GM19372 (cell line): ENCODE results near the gene TRIM33.
"Not testable (repeated sequence)": the region's sequence is repeated elsewhere in the genome, so short reads cannot be mapped to it uniquely, and the experiment has no call there.

Experiments used
- ATAC-seq: cut with Tn5 transposase; IDR thresholded peaks from one replicate; pipeline ENCODE4 v1.9.1; 2021; ENCODE audit warnings: mild to moderate bottlenecking, low read depth, moderate library complexity; ENCODE audit not compliant: unreplicated experiment

TRIM33 gene

DNA sequence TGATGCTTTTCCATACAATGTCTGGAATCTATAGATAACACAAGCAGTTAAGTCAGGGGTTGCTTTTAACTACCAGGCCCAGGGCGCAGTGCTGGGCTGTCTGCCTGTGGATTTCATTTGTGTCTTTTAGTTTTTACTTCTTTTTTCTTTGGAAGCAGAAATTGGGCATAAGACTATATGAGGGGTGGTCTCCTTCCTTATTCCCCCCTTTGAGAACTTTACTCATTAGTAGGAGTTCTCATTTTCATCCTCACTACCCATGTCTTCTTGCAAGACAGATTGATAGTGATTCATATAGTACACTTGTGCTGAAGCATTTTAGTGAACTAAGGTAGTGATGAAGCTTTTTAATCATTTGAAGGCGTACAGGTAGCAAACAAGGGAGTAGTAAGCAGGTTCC lies 147.8 kb downstream of the TRIM33 start:
- ATAC-seq = not testable (repeated sequence)

- no peak for ATAC-seq
Measured at GRCh38 chr1:114359791-114360190, 151.2 kb downstream of the TRIM33 start.

GRCh38 chr1:114355240-114355639 lies 155.8 kb downstream of the TRIM33 start:
- no peak for ATAC-seq

GRCh38 chr1:114353262-114353661 lies 157.7 kb downstream of the TRIM33 start:
- ATAC-seq = no peak

GRCh38 chr1:114352797-114353196 lies 158.2 kb downstream of the TRIM33 start:
- ATAC-seq = no peak

DNA sequence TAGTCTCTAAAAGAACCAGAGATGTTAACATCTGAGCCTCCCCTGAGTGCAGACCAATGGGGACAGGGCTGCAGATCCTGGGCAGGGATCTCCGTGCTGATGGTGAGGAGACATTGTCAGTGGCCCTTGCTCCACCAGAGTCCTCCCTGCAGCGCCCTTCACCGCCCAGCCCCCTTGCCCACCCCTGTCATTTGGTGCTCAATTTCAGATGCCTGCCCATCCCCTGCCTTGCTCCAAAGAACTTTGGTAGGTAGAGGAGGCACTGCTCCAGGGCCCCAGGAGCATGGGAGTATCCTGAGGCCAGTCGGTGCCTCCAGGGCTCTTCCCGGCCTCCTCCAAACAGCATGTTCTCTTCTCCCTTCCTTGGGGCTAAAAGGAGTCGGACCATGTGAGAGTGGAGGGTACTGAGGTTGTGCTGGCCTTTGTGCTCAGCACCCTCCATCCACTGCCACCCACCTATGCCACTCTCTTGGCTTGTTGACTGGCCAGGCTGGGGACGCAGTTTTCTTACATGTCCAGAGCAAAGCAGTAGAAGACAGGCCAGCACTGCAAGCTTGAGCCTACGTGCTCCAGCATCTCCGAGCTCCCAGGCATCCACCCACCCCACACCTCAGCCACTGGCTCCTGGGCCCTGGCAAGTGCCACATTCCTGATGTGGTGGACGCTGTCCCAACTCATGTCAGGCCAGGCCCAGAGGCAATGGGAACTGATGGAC lies 160.1 kb downstream of the TRIM33 start:
- no peak for ATAC-seq

- ATAC-seq = no peak
Measured at GRCh38 chr1:114349891-114350605, 161.0 kb downstream of the TRIM33 start.

GRCh38 chr1:114347431-114348209 lies 163.4 kb downstream of the TRIM33 start:
- ATAC-seq = no peak

DNA sequence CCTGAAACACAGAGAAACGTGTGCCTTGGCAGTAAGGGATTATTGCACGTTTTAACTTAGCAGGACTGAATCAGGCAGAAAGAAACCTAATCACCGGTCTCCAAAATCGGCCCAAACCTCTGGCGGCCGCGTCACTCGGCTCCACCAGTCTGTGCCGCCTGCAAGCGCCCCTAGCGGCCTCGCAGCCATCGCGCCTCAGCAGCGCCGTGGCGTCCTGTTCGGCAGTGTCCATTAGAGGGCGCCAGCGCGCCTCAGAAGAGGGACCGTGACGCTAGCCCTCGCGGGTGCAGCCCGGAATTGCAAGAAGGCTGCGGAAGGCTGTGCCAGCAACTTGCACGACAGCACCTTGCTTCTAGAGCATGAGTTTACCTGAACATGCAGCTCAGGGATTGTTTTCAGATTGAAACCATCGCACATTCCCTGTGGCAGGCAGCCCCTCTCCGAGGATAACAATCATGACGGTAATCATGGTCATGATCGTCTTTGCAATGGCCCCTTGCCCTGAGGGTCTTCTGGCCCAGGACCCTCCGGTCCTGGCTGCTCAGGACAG lies 164.4 kb downstream of the TRIM33 start:
- ATAC-seq = peak; percentile 99

DNA sequence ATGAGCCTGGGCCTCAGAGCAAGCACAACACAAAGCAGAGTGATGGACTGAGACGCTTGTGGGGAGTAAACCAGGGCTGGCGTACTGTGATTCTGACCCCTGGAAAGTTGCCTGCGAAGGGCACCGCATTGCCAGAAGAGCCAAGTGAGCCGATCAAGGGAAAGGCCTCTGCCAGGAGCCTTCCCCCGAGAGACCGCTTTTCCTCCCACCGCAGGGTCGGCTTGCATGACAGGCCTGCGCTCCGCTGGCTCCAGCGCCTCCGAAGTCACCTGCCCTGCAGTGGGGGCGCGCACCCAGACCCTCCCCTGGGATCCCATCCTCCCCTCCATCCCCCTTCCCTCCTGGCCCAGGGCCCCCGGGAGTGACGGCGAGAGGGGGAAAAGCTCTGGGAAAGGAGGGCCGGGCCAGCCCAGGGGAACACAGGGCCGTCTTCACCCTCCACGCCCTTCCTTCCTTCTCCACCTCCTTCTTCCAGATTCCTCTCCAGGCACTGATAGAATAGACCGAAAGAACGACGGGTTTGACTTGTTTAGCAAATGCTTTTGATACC lies 165.0 kb downstream of the TRIM33 start:
- peak; percentile 20 for ATAC-seq

GRCh38 chr1:114344656-114345055 lies 166.3 kb downstream of the TRIM33 start:
- ATAC-seq = no peak
